Caco-2 (cell line): Measurements from ENCODE around the gene SYP. TPM values are rescaled to one million over a fixed set of nuclear protein-coding genes. Genes with fewer than 3 reads are reported as not detected.

ENCODE experiments used
- BruUV-seq: library from RNA; stranded (reverse); fragments of 400-500 nt; replicated peaks from 2 replicates; lab custom pipeline; 2021; lab: Mats Ljungman, UMichigan
- CTCF ChIA-PET: fragments of 300-600 bp; sonication (Branson Sonifier 250); formaldehyde crosslinking; loops from one replicate; lab custom pipeline; 2022; ENCODE audit warnings: antibody characterized with exemption; lab: Charles Lee
- POLR2A ChIA-PET: fragments of 300-600 bp; sonication (Branson Sonifier 250); formaldehyde crosslinking; loops from one replicate; lab custom pipeline; 2022; ENCODE audit warnings: antibody characterized with exemption; lab: Charles Lee
- DNase-seq, 2 experiments: peaks; one replicate each; pipeline versions ENCODE4 v3.0.0 to v3.0.0-alpha.2; 2020 to 2022
- H3K27me3 ChIP-seq: replicated peaks from 2 replicates; pipeline ENCODE4 v1.6.0; 2011; ENCODE audit warnings: low read length; ENCODE audit not compliant: control insufficient read depth, insufficient read depth
- H3K36me3 ChIP-seq: 2 replicates; pipeline ENCODE4 v1.5.1; 2011; ENCODE audit warnings: low read length; ENCODE audit not compliant: control insufficient read depth, insufficient read depth
- H3K4me1 ChIP-seq: fragments of 250-450 bp; sonication (Bioruptor Pico); 2 replicates; pipeline ENCODE4 v1.5.1; 2020; ENCODE audit warnings: mild to moderate bottlenecking
- H3K4me3 ChIP-seq: 2 replicates; pipeline ENCODE4 v1.5.1; 2011; ENCODE audit warnings: low read depth, mild to moderate bottlenecking, control low read depth, low read length
- H3K9me3 ChIP-seq: fragments of 250-450 bp; sonication (Bioruptor Pico); 2 replicates; pipeline ENCODE4 v1.5.1; 2020; ENCODE audit warnings: mild to moderate bottlenecking, moderate library complexity
- H3K27ac Mint-ChIP-seq: one replicate; pipeline ENCODE4 v1.8.0; 2022; ENCODE audit warnings: mixed read lengths; ENCODE audit not compliant: unreplicated experiment
- H3K27me3 Mint-ChIP-seq: one replicate; pipeline ENCODE4 v1.8.0; 2022; ENCODE audit warnings: mixed read lengths; ENCODE audit not compliant: insufficient read depth, unreplicated experiment
- H3K36me3 Mint-ChIP-seq: one replicate; pipeline ENCODE4 v1.8.0; 2022; ENCODE audit warnings: mild to moderate bottlenecking, mixed read lengths; ENCODE audit not compliant: insufficient read depth, unreplicated experiment
- H3K4me1 Mint-ChIP-seq: one replicate; pipeline ENCODE4 v1.8.0; 2022; ENCODE audit warnings: low read depth, mixed read lengths; ENCODE audit not compliant: unreplicated experiment
- H3K4me3 Mint-ChIP-seq: one replicate; pipeline ENCODE4 v1.8.0; 2022; ENCODE audit warnings: mild to moderate bottlenecking, moderate library complexity, mixed read lengths; ENCODE audit not compliant: unreplicated experiment
- H3K9me3 Mint-ChIP-seq: one replicate; pipeline ENCODE4 v1.8.0; 2022; ENCODE audit warnings: mixed read lengths; ENCODE audit not compliant: unreplicated experiment
- CTCF ChIP-seq, 2 experiments: fragments of 200-600 bp in 1 of 2; IDR thresholded peaks; 1 replicate in 1 of 2; 2 replicates in 1 of 2; pipeline versions ENCODE4 v1.5.1 to v1.8.0; 2011 to 2022; ENCODE audit warnings: antibody characterized with exemption in 1 of 2, control low read depth in 1 of 2, inconsistent platforms in 1 of 2, low read depth in 1 of 2, low read length in 1 of 2, mild to moderate bottlenecking in 1 of 2, moderate library complexity in 1 of 2; ENCODE audit not compliant: insufficient read depth in 1 of 2, severe bottlenecking in 1 of 2, unreplicated experiment in 1 of 2
- intact Hi-C: fragments of 100-400 bp; cut with micrococcal nuclease; formaldehyde crosslinking; loops from one replicate; pipeline ENCODE4 v1.10.0; 2022; ENCODE audit not compliant: unreplicated experiment
- total RNA-seq: library from RNA; stranded (reverse); gene quantifications from 2 replicates; pipeline ENCODE4 v1.2.3, GENCODE V29; 2022

The SYP gene
- total RNA-seq, 1 experiment from 2014 or later: 18.3 TPM

GRCh38 chrX:49204017-49204416 is 4.0 kb upstream of the SYP start:
- Histone ChIP-seq H3K9me3 (no peaks in the 10 kb centered on the region), H3K4me3 (no peak overlapping the region), H3K36me3 (no peaks in the 10 kb centered on the region), H3K27me3 (no peaks in the 10 kb centered on the region), H3K4me1 (peaks cover 13% of the 10 kb centered on the region; the same call in 1 of the 2 replicates)
- TF ChIP-seq CTCF (IDR thresholded peaks at IDR 0.05; ENCODE audit: insufficient read depth in 1 of 2, low read depth in 1 of 2, low read length in 1 of 2, severe bottlenecking in 1 of 2, unreplicated experiment in 1 of 2): no peak
- intact Hi-C loops: no loop called here
- ChIA-PET CTCF (no interaction called here), POLR2A (no interaction called here)
- no TSS peak for BruUV-seq
- Mint-ChIP-seq H3K4me3 (no peak overlapping the region), H3K27me3 (no peaks in the 10 kb centered on the region), H3K9me3 (no peaks in the 10 kb centered on the region), H3K4me1 (no peaks in the 10 kb centered on the region), H3K27ac (no peak overlapping the region), H3K36me3 (peaks cover 7% of the 10 kb centered on the region)
- DNase-seq: no peak

GRCh38 chrX:49203536-49203935 is 3.5 kb upstream of the SYP start:
- Histone ChIP-seq H3K4me1 (peaks cover 13% of the 10 kb centered on the region; the same call in 1 of the 2 replicates), H3K27me3 (no peaks in the 10 kb centered on the region), H3K9me3 (no peaks in the 10 kb centered on the region), H3K4me3 (no peak overlapping the region), H3K36me3 (no peaks in the 10 kb centered on the region)
- Mint-ChIP-seq H3K27me3 (no peaks in the 10 kb centered on the region), H3K4me1 (peaks cover 2% of the 10 kb centered on the region), H3K27ac (no peak overlapping the region), H3K4me3 (no peak overlapping the region), H3K9me3 (no peaks in the 10 kb centered on the region), H3K36me3 (peaks cover 7% of the 10 kb centered on the region)
- intact Hi-C loops: no loop called here
- CTCF ChIA-PET: no interaction called here
- no peak for DNase-seq
- TF ChIP-seq CTCF (IDR thresholded peaks at IDR 0.05; ENCODE audit: insufficient read depth in 1 of 2, low read depth in 1 of 2, low read length in 1 of 2, severe bottlenecking in 1 of 2, unreplicated experiment in 1 of 2): no peak
- BruUV-seq: no TSS peak
- POLR2A ChIA-PET: no interaction called here

GRCh38 chrX:49202022-49202421 is 2.0 kb upstream of the SYP start:
- Mint-ChIP-seq H3K4me3 (no peak overlapping the region), H3K27ac (peak overlapping the region; percentile 73), H3K4me1 (peaks cover 12% of the 10 kb centered on the region), H3K27me3 (no peaks in the 10 kb centered on the region), H3K9me3 (no peaks in the 10 kb centered on the region), H3K36me3 (peaks cover 14% of the 10 kb centered on the region)
- intact Hi-C loops: no loop called here
- DNase-seq: peak; percentile 50 to 51
- BruUV-seq: no TSS peak
- Histone ChIP-seq H3K9me3 (no peaks in the 10 kb centered on the region), H3K4me1 (peaks cover 13% of the 10 kb centered on the region; the same call in 1 of the 2 replicates), H3K27me3 (no peaks in the 10 kb centered on the region), H3K36me3 (no peaks in the 10 kb centered on the region), H3K4me3 (no peak overlapping the region)
- ChIA-PET CTCF (interaction anchor here (1.0 kb wide), 1 partner anchor 9 kb away, joined by 3 read pairs; no protein-coding TSS in a partner anchor), POLR2A (interaction anchor here (0.9 to 1.4 kb wide), 3 partner anchors 10 to 66 kb away, joined by 3 to 9 read pairs (median 3); no protein-coding TSS in a partner anchor)
- TF ChIP-seq CTCF (IDR thresholded peaks at IDR 0.05; ENCODE audit: insufficient read depth in 1 of 2, low read depth in 1 of 2, low read length in 1 of 2, severe bottlenecking in 1 of 2, unreplicated experiment in 1 of 2): no peak
